Endodermal cell (in vitro differentiated cells): ENCODE measurements around the gene PPIL6. TPM values are rescaled to one million over a fixed set of nuclear protein-coding genes. Genes with fewer than 3 reads are reported as not detected.

ENCODE experiments used
- DNase-seq: peaks from one replicate; pipeline ENCODE4 v3.0.0-alpha.2; 2017
- H3K27ac ChIP-seq: 2 replicates; pipeline ENCODE4 v1.5.1; 2013; ENCODE audit warnings: mild to moderate bottlenecking, low read depth, low read length, moderate library complexity
- H3K27me3 ChIP-seq: 2 replicates; pipeline ENCODE4 v1.6.1; 2013; ENCODE audit warnings: mild to moderate bottlenecking, low read length, moderate library complexity; ENCODE audit not compliant: insufficient read depth, control insufficient read depth, poor library complexity, severe bottlenecking
- H3K36me3 ChIP-seq: 2 replicates; pipeline ENCODE4 v1.7.0; 2013; ENCODE audit warnings: mild to moderate bottlenecking, low read length, moderate library complexity; ENCODE audit not compliant: control insufficient read depth, insufficient read depth
- H3K4me1 ChIP-seq: one replicate; pipeline ENCODE4 v1.7.0; 2013; ENCODE audit warnings: low read length; ENCODE audit not compliant: control insufficient read depth, insufficient read depth
- H3K4me3 ChIP-seq: 2 replicates; pipeline ENCODE4 v1.5.1; 2013; ENCODE audit warnings: mild to moderate bottlenecking, low read length, moderate library complexity
- H3K9ac ChIP-seq: 2 replicates; pipeline ENCODE4 v1.6.1; 2013; ENCODE audit warnings: mild to moderate bottlenecking, low read length, moderate library complexity; ENCODE audit not compliant: poor library complexity, severe bottlenecking; ENCODE audit errors: extremely low read depth
- H3K9me3 ChIP-seq: 2 replicates; pipeline ENCODE4 v1.6.1; 2013; ENCODE audit warnings: mild to moderate bottlenecking, low read length, moderate library complexity; ENCODE audit not compliant: control insufficient read depth
- H3K27ac Mint-ChIP-seq: 2 replicates; pipeline ENCODE4 v1.8.0; 2020; ENCODE audit warnings: mixed read lengths
- H3K27me3 Mint-ChIP-seq: 2 replicates; pipeline ENCODE4 v1.8.0; 2021; ENCODE audit warnings: mild to moderate bottlenecking, mixed read lengths; ENCODE audit not compliant: insufficient read depth
- H3K36me3 Mint-ChIP-seq: 2 replicates; pipeline ENCODE4 v1.8.0; 2020; ENCODE audit warnings: low read depth, mixed read lengths
- H3K4me1 Mint-ChIP-seq: 2 replicates; pipeline ENCODE4 v1.8.0; 2020; ENCODE audit warnings: mixed read lengths
- H3K4me3 Mint-ChIP-seq: 2 replicates; pipeline ENCODE4 v1.8.0; 2020; ENCODE audit warnings: mild to moderate bottlenecking, moderate library complexity, mixed read lengths
- H3K9me3 Mint-ChIP-seq: 2 replicates; pipeline ENCODE4 v1.8.0; 2020; ENCODE audit warnings: mild to moderate bottlenecking, mixed read lengths
- WGBS, 2 experiments: methylation state at CpG; one replicate each; pipeline versions ENCODE4 v1.1.5 to v1.1.7; 2013; ENCODE audit warnings: missing lambda C conversion rate in 2 of 2, mixed read lengths in 1 of 2; ENCODE audit not compliant: insufficient coverage in 1 of 2, insufficient read length in 1 of 2; 5-methylcytosine and 5-hydroxymethylcytosine counted together
- total RNA-seq, 2 donors: library from RNA; stranded (reverse); fragmentation: NEBNext Ultra II Directional in 1 of 2; extraction: Animal tissue kit (Norgen Biotek cat#: 25700) in 1 of 2; gene quantifications; 2 replicates in 1 of 2; 3 replicates in 1 of 2; pipeline ENCODE4 v1.2.1, GENCODE V29; 2021
- TF ChIP-seq, protein P1 (sequence below): fragments of 200-600 bp; sonication (generic); conservative IDR thresholded peaks from 2 replicates; pipeline ENCODE4 v1.5.0; 2021; ENCODE audit warnings: antibody characterized with exemption, mild to moderate bottlenecking

The PPIL6 gene
- total RNA-seq, 2 donors from 2014 or later, result 2.2 to 2.9 TPM

DNA sequence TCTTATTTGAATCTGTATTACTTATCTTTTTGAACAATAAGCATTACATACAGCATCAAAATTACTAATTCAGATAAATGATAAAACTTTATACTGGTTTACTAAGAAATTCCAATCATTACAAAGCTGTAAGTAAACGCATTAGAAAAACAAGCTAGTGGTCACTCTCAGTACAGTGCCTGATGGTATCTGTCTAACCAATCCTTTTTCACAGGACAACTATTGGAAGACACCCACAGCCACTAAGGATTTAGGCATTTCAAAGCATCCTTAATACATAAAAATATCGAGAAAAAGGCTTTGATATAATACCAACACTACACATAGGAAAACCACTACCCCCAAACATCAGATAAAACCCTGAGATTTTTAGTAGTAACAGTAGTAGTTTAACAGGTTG, 60.7 kb downstream of the PPIL6 start:
- Mint-ChIP-seq H3K36me3 (peaks cover 32% of the 10 kb centered on the region), H3K4me3 (peak overlapping the region; percentile 85), H3K9me3 (no peaks in the 10 kb centered on the region), H3K27ac (no peak overlapping the region), H3K4me1 (peaks cover 29% of the 10 kb centered on the region), H3K27me3 (no peaks in the 10 kb centered on the region)
- no peak overlapping the region for H3K9ac ChIP-seq
- 86 to 91% methylated on average over 1 to 2 of the region's 2 CpGs for WGBS, 2 experiments
- no peak overlapping the region for H3K27ac ChIP-seq
- no peaks in the 10 kb centered on the region for H3K9me3 ChIP-seq
- peak overlapping the region; percentile 97 for H3K4me3 ChIP-seq
- peaks cover 43% of the 10 kb centered on the region for H3K36me3 ChIP-seq
- TF ChIP-seq, protein P1, sequence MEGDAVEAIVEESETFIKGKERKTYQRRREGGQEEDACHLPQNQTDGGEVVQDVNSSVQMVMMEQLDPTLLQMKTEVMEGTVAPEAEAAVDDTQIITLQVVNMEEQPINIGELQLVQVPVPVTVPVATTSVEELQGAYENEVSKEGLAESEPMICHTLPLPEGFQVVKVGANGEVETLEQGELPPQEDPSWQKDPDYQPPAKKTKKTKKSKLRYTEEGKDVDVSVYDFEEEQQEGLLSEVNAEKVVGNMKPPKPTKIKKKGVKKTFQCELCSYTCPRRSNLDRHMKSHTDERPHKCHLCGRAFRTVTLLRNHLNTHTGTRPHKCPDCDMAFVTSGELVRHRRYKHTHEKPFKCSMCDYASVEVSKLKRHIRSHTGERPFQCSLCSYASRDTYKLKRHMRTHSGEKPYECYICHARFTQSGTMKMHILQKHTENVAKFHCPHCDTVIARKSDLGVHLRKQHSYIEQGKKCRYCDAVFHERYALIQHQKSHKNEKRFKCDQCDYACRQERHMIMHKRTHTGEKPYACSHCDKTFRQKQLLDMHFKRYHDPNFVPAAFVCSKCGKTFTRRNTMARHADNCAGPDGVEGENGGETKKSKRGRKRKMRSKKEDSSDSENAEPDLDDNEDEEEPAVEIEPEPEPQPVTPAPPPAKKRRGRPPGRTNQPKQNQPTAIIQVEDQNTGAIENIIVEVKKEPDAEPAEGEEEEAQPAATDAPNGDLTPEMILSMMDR, result no peak
- H3K4me1 ChIP-seq, result peaks cover 6% of the 10 kb centered on the region
- no peaks in the 10 kb centered on the region for H3K27me3 ChIP-seq
- DNase-seq, result no peak

DNA sequence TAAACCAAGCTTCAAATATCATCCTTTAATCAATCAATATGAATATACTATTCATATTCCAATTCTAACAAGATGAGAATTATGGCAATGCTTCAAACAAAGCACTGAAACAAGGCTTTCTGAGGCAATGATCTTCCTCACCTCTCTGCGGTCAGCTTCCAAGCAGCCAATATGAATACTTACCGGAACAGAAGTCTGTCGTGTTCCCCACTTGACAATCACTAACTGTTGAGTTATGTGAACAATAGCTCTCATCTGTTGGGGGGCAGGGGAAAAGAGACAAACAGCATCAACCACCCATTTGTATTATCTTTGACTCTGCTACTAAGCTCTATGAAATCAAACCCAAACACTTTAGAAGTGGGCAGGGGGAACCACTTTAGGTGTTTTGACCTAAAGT, 62.7 kb downstream of the PPIL6 start:
- Histone ChIP-seq H3K36me3 (peaks cover 61% of the 10 kb centered on the region), H3K27me3 (no peaks in the 10 kb centered on the region), H3K4me1 (no peaks in the 10 kb centered on the region), H3K4me3 (no peak overlapping the region), H3K27ac (no peak overlapping the region), H3K9me3 (no peaks in the 10 kb centered on the region), H3K9ac (no peak overlapping the region)
- Mint-ChIP-seq H3K9me3 (no peaks in the 10 kb centered on the region), H3K27me3 (no peaks in the 10 kb centered on the region), H3K36me3 (peaks cover 47% of the 10 kb centered on the region), H3K27ac (no peak overlapping the region), H3K4me3 (no peak overlapping the region), H3K4me1 (peaks cover 18% of the 10 kb centered on the region)
- no peak for DNase-seq
- TF ChIP-seq, protein P1, result no peak
- WGBS, 2 experiments, result 97% methylated on average over 3 of the region's 3 CpGs; no CpG with 5 or more reads in 1 of the 2 experiments

- Histone ChIP-seq H3K27ac (no peak overlapping the region), H3K4me3 (no peak overlapping the region), H3K9me3 (no peaks in the 10 kb centered on the region), H3K4me1 (no peaks in the 10 kb centered on the region), H3K9ac (no peak overlapping the region), H3K27me3 (no peaks in the 10 kb centered on the region), H3K36me3 (peaks cover 92% of the 10 kb centered on the region)
- Mint-ChIP-seq H3K4me1 (peaks cover 5% of the 10 kb centered on the region), H3K36me3 (peaks cover 64% of the 10 kb centered on the region), H3K27me3 (no peaks in the 10 kb centered on the region), H3K27ac (no peak overlapping the region), H3K9me3 (no peaks in the 10 kb centered on the region), H3K4me3 (no peak overlapping the region)
- TF ChIP-seq, protein P1, result no peak
- 86 to 98% methylated on average over 3 to 4 of the region's 4 CpGs for WGBS, 2 experiments
- DNase-seq, result no peak
Observed at GRCh38 chr6:109374326-109374892, 66.0 kb downstream of the PPIL6 start.
